ENCODE measurements around the gene MATN1.

- TF ChIP-seq CTCF (IDR thresholded peaks at IDR 0.05; ENCODE audit: low read depth, low read length, poor library complexity, severe bottlenecking): no peak
- TF ChIP-seq EZH2phosphoT487 (IDR thresholded peaks at IDR 0.05; ENCODE audit: borderline replicate concordance, low read length): no peak
Observed at GRCh38 chr1:30752651-30752908, 29.2 kb upstream of the MATN1 start.
